Endodermal cell (in vitro differentiated cells): Measurements from ENCODE around the gene UBB. TPM values are rescaled to one million over a fixed set of nuclear protein-coding genes. Genes with fewer than 3 reads are reported as not detected.

ENCODE experiments used
- DNase-seq: peaks from one replicate; pipeline ENCODE4 v3.0.0-alpha.2; 2017
- H3K27ac ChIP-seq: 2 replicates; pipeline ENCODE4 v1.5.1; 2013; ENCODE audit warnings: mild to moderate bottlenecking, low read depth, low read length, moderate library complexity
- H3K27me3 ChIP-seq: 2 replicates; pipeline ENCODE4 v1.6.1; 2013; ENCODE audit warnings: mild to moderate bottlenecking, low read length, moderate library complexity; ENCODE audit not compliant: insufficient read depth, control insufficient read depth, poor library complexity, severe bottlenecking
- H3K36me3 ChIP-seq: 2 replicates; pipeline ENCODE4 v1.7.0; 2013; ENCODE audit warnings: mild to moderate bottlenecking, low read length, moderate library complexity; ENCODE audit not compliant: control insufficient read depth, insufficient read depth
- H3K4me1 ChIP-seq: one replicate; pipeline ENCODE4 v1.7.0; 2013; ENCODE audit warnings: low read length; ENCODE audit not compliant: control insufficient read depth, insufficient read depth
- H3K4me3 ChIP-seq: 2 replicates; pipeline ENCODE4 v1.5.1; 2013; ENCODE audit warnings: mild to moderate bottlenecking, low read length, moderate library complexity
- H3K9ac ChIP-seq: 2 replicates; pipeline ENCODE4 v1.6.1; 2013; ENCODE audit warnings: mild to moderate bottlenecking, low read length, moderate library complexity; ENCODE audit not compliant: poor library complexity, severe bottlenecking; ENCODE audit errors: extremely low read depth
- H3K9me3 ChIP-seq: 2 replicates; pipeline ENCODE4 v1.6.1; 2013; ENCODE audit warnings: mild to moderate bottlenecking, low read length, moderate library complexity; ENCODE audit not compliant: control insufficient read depth
- H3K27ac Mint-ChIP-seq: 2 replicates; pipeline ENCODE4 v1.8.0; 2020; ENCODE audit warnings: mixed read lengths
- H3K27me3 Mint-ChIP-seq: 2 replicates; pipeline ENCODE4 v1.8.0; 2021; ENCODE audit warnings: mild to moderate bottlenecking, mixed read lengths; ENCODE audit not compliant: insufficient read depth
- H3K36me3 Mint-ChIP-seq: 2 replicates; pipeline ENCODE4 v1.8.0; 2020; ENCODE audit warnings: low read depth, mixed read lengths
- H3K4me1 Mint-ChIP-seq: 2 replicates; pipeline ENCODE4 v1.8.0; 2020; ENCODE audit warnings: mixed read lengths
- H3K4me3 Mint-ChIP-seq: 2 replicates; pipeline ENCODE4 v1.8.0; 2020; ENCODE audit warnings: mild to moderate bottlenecking, moderate library complexity, mixed read lengths
- H3K9me3 Mint-ChIP-seq: 2 replicates; pipeline ENCODE4 v1.8.0; 2020; ENCODE audit warnings: mild to moderate bottlenecking, mixed read lengths
- CTCF ChIP-seq: fragments of 200-600 bp; sonication (generic); conservative IDR thresholded peaks from 2 replicates; pipeline ENCODE4 v1.5.0; 2021; ENCODE audit warnings: antibody characterized with exemption, mild to moderate bottlenecking
- WGBS, 2 experiments: methylation state at CpG; one replicate each; pipeline versions ENCODE4 v1.1.5 to v1.1.7; 2013; ENCODE audit warnings: missing lambda C conversion rate in 2 of 2, mixed read lengths in 1 of 2; ENCODE audit not compliant: insufficient coverage in 1 of 2, insufficient read length in 1 of 2; 5-methylcytosine and 5-hydroxymethylcytosine counted together
- total RNA-seq, 2 donors: library from RNA; stranded (reverse); fragmentation: NEBNext Ultra II Directional in 1 of 2; extraction: Animal tissue kit (Norgen Biotek cat#: 25700) in 1 of 2; gene quantifications; 2 replicates in 1 of 2; 3 replicates in 1 of 2; pipeline ENCODE4 v1.2.1, GENCODE V29; 2021

The UBB gene
- total RNA-seq, 2 donors from 2014 or later, result 1,658 to 1,721 TPM

GRCh38 chr17:16349431-16349830, 31.5 kb upstream of the UBB start:
- no peak for TF ChIP-seq CTCF
- H3K4me3 ChIP-seq, result no peak overlapping the region
- peaks cover 26% of the 10 kb centered on the region for H3K36me3 Mint-ChIP-seq
- no peak overlapping the region for H3K27ac ChIP-seq
- 96 to 100% methylated on average over 3 to 5 of the region's 5 CpGs for whole genome bisulfite sequencing, 2 experiments
- H3K9me3 Mint-ChIP-seq, result no peaks in the 10 kb centered on the region
- H3K4me1 ChIP-seq, result no peaks in the 10 kb centered on the region
- no peaks in the 10 kb centered on the region for H3K27me3 ChIP-seq
- H3K4me1 Mint-ChIP-seq, result peaks cover 8% of the 10 kb centered on the region
- DNase-seq, result no peak
- peaks cover 40% of the 10 kb centered on the region for H3K36me3 ChIP-seq
- H3K9ac ChIP-seq, result no peak overlapping the region
- H3K9me3 ChIP-seq, result no peaks in the 10 kb centered on the region
- H3K4me3 Mint-ChIP-seq, result no peak overlapping the region
- no peak overlapping the region for H3K27ac Mint-ChIP-seq
- peaks cover 9% of the 10 kb centered on the region for H3K27me3 Mint-ChIP-seq

- H3K27ac Mint-ChIP-seq, result peak overlapping the region; percentile 98
Observed at GRCh38 chr17:16351831-16352230, 29.1 kb upstream of the UBB start.

GRCh38 chr17:16352303-16352666, 28.6 kb upstream of the UBB start:
- Mint-ChIP-seq H3K9me3 (no peaks in the 10 kb centered on the region), H3K27ac (peak overlapping the region; percentile 98), H3K4me3 (peak overlapping the region; percentile 92), H3K36me3 (peaks cover 16% of the 10 kb centered on the region), H3K27me3 (peaks cover 17% of the 10 kb centered on the region), H3K4me1 (peaks cover 8% of the 10 kb centered on the region)
- DNase-seq, result peak; percentile 85
- peak overlapping the region; percentile 96 for H3K27ac ChIP-seq
- no peaks in the 10 kb centered on the region for H3K4me1 ChIP-seq
- no peaks in the 10 kb centered on the region for H3K9me3 ChIP-seq
- peaks cover 27% of the 10 kb centered on the region for H3K36me3 ChIP-seq
- peak overlapping the region; percentile 92 for H3K9ac ChIP-seq
- H3K4me3 ChIP-seq, result peak overlapping the region; percentile 93
- WGBS, 2 experiments, result 0% methylated on average over 6 to 25 of the region's 25 CpGs
- no peak for TF ChIP-seq CTCF
- no peaks in the 10 kb centered on the region for H3K27me3 ChIP-seq

More at GRCh38 chr17:16351831-16352230, 29.1 kb upstream of the UBB start:
- H3K4me3 Mint-ChIP-seq, result peak overlapping the region; percentile 92
- no peaks in the 10 kb centered on the region for H3K4me1 ChIP-seq
- peaks cover 20% of the 10 kb centered on the region for H3K36me3 Mint-ChIP-seq
- H3K27me3 Mint-ChIP-seq, result peaks cover 14% of the 10 kb centered on the region
- peak overlapping the region; percentile 96 for H3K27ac ChIP-seq
- H3K9me3 Mint-ChIP-seq, result no peaks in the 10 kb centered on the region
- TF ChIP-seq CTCF, result no peak
- H3K36me3 ChIP-seq, result peaks cover 31% of the 10 kb centered on the region
- peak overlapping the region; percentile 92 for H3K9ac ChIP-seq
- 8 to 12% methylated on average over 10 of the region's 10 CpGs for WGBS, 2 experiments
- peak overlapping the region; percentile 93 for H3K4me3 ChIP-seq
- H3K9me3 ChIP-seq, result no peaks in the 10 kb centered on the region
- no peak for DNase-seq
- peaks cover 8% of the 10 kb centered on the region for H3K4me1 Mint-ChIP-seq
- no peaks in the 10 kb centered on the region for H3K27me3 ChIP-seq
